NT2/D1 (cell line): ENCODE data around the gene CYBA.

Source experiments
- SUZ12 ChIP-seq: IDR thresholded peaks from 2 replicates; pipeline ENCODE4 v1.6.1; 2011; ENCODE audit not compliant: insufficient read length, insufficient read depth; ENCODE audit errors: extremely low read depth
- YY1 ChIP-seq: IDR thresholded peaks from 2 replicates; pipeline ENCODE4 v1.6.1; 2011; ENCODE audit not compliant: insufficient read length, insufficient read depth

DNA sequence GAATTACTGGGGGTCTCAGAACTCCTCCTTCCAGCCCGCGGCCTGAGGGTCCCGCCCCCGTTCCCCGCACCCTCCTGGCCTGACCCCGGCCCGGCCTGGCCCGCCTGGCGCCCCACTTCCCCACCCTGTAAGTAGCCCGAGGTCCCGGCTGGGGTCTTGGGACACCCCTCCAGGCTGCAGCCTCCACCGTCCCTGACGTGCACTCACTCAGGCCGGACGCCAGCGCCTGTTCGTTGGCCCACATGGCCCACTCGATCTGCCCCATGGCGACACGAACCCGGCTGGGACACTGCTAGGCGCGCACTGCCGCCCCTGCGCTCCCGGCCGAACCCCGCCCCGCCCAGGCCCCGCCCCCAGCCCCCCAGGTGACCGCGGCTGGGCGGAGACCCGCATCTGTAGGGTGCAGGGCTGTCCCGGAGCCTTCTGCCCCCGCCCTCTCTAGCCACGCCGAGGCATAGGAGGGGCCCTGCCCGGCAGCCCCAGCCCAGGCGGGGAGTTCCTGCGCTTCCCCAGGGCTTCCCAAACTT, at the start of gene CYBA:
- TF ChIP-seq YY1: no peak
- TF ChIP-seq SUZ12: no peak
